ENCODE data around the gene LAMB2. TPM values are rescaled to one million over a fixed set of nuclear protein-coding genes. Genes with fewer than 3 reads are reported as not detected.

LAMB2 gene
- total and polyA plus RNA-seq, 2 of the 8 experiments (the other 6 are each of a cell fraction or from before 2014, with no cell fraction given) = 112 to 153 TPM

DNA sequence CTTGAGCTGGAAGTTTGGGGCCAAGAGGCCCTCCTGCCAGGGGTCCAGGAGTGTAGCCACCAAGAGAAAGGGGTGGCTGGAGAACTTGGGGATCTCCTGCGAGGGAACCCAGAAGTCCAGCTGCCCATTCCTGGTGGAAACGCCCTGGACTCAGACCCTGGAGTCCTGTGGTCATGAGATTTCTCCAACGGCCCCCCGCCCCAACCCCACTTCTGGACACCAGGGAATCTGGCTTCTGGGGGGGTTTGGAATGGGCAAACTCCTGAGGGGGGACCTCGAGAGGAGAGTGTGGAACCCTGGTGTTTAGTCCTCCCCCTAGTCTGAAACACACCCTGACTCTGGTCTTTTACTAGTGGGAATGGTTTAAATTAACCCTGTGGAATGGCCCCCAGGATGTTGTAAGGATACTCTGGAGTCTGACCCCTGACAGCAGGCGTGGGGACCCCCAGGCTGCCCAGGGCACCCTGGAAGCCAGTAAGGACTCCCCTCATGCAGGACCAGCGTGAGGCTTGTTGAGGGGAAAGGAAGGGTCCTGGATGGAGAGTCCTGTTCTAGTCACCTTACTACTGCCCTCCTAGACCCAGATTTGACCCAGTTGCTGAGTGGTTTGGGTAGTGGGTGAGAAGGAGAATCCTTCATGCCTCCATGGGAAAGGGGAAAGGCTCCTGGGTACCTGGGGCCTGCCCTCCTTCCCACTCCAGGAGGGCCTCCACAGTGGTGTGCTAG is 39.1 kb upstream of the LAMB2 start (continued):
- TF ChIP-seq POLR2A (IDR thresholded peaks at IDR 0.05; ENCODE audit: control extremely low read depth in 1 of 2, low read depth in 2 of 2, low read length in 2 of 2) (no peak), EZH2 (IDR thresholded peaks at IDR 0.05; ENCODE audit: low read depth, low read length, severe bottlenecking) (no peak), HDAC6 (IDR thresholded peaks at IDR 0.05; ENCODE audit: low read depth, low read length) (no peak), TCF12 (IDR thresholded peaks at IDR 0.05; ENCODE audit: low read depth, low read length) (no peak), RBBP5 (IDR thresholded peaks at IDR 0.05; ENCODE audit: borderline replicate concordance, low read depth, low read length) (no peak), FOSL1 (IDR thresholded peaks at IDR 0.05; ENCODE audit: insufficient read depth, low read depth, low read length) (no peak), HDAC2 (IDR thresholded peaks at IDR 0.05; ENCODE audit: borderline replicate concordance in 1 of 2, low read depth in 2 of 2, low read length in 2 of 2) (no peak), TAF7 (optimal IDR thresholded peaks at IDR 0.05; ENCODE audit: borderline replicate concordance, low read depth, low read length) (no peak)
